K562 (cell line): ENCODE measurements around the gene IDI1. TPM values are rescaled to one million over a fixed set of nuclear protein-coding genes. Genes with fewer than 3 reads are reported as not detected.

Experiments used
- CEBPZ ChIP-seq: fragments of 150-350 bp; IDR thresholded peaks from 2 replicates; pipeline ENCODE4 v1.6.1; 2014; ENCODE audit warnings: low read depth, mild to moderate bottlenecking, low read length, borderline replicate concordance
- CTBP1 ChIP-seq: fragments of 450-650 bp; IDR thresholded peaks from 2 replicates; pipeline ENCODE4 v1.6.1; 2016; ENCODE audit warnings: borderline replicate concordance
- ETV5 ChIP-seq: sonication (generic); formaldehyde crosslinking; IDR thresholded peaks from 2 replicates; pipeline ENCODE4 v1.4.0; 2020; ENCODE audit warnings: low read depth, mild to moderate bottlenecking, missing genetic modification reagents
- GTF3C2 ChIP-seq: IDR thresholded peaks from 3 replicates; pipeline ENCODE4 v1.6.1; 2011; ENCODE audit warnings: borderline replicate concordance, mild to moderate bottlenecking, moderate library complexity; ENCODE audit not compliant: insufficient read length; ENCODE audit errors: extremely low read depth
- HNRNPL ChIP-seq: fragments of 200-400 bp; formaldehyde crosslinking; IDR thresholded peaks from 2 replicates; pipeline ENCODE4 v1.6.1; 2017; ENCODE audit warnings: low read depth, mild to moderate bottlenecking, low read length
- KHSRP ChIP-seq: fragments of 450-650 bp; IDR thresholded peaks from 2 replicates; pipeline ENCODE4 v1.6.1; 2017
- MTA2 ChIP-seq: fragments of 450-650 bp; IDR thresholded peaks from 2 replicates; pipeline ENCODE4 v1.6.1; 2016; ENCODE audit warnings: low read depth
- MXD1 ChIP-seq: fragments of 250-450 bp; sonication (Bioruptor Pico); IDR thresholded peaks from 2 replicates; pipeline ENCODE4 v1.8.0; 2021; ENCODE audit warnings: borderline replicate concordance, mild to moderate bottlenecking, moderate library complexity; ENCODE audit not compliant: poor library complexity, severe bottlenecking
- NFATC3 ChIP-seq: fragments of 450-650 bp; IDR thresholded peaks from 2 replicates; pipeline ENCODE4 v1.6.1; 2017; ENCODE audit warnings: mild to moderate bottlenecking
- NFE2 ChIP-seq: IDR thresholded peaks from 2 replicates; pipeline ENCODE4 v1.6.1; 2014; ENCODE audit warnings: antibody characterized with exemption, low read depth
- NFRKB ChIP-seq: fragments of 450-650 bp; IDR thresholded peaks from 2 replicates; pipeline ENCODE4 v1.6.1; 2016; ENCODE audit warnings: low read depth
- NFYB ChIP-seq: IDR thresholded peaks from 2 replicates; pipeline ENCODE4 v1.6.1; 2011; ENCODE audit warnings: mild to moderate bottlenecking, moderate library complexity; ENCODE audit not compliant: insufficient read length; ENCODE audit errors: extremely low read depth
- RBBP5 ChIP-seq: fragments of 200-600 bp; sonication (generic); IDR thresholded peaks from 2 replicates; pipeline ENCODE4 v1.6.1; 2012; ENCODE audit warnings: borderline replicate concordance, mild to moderate bottlenecking, low read length, control low read depth, inconsistent platforms; ENCODE audit not compliant: insufficient read depth, poor library complexity, severe bottlenecking
- TBP ChIP-seq: optimal IDR thresholded peaks from 2 replicates; pipeline ENCODE3; 2011; ENCODE audit warnings: low read depth, low read length, improper control_type of control experiment
- TFAM ChIP-seq: fragments of 250-450 bp; sonication (Bioruptor Pico); conservative IDR thresholded peaks from 2 replicates; pipeline ENCODE4 v1.5.0; 2021; ENCODE audit warnings: mild to moderate bottlenecking, moderate library complexity
- ZNF197 ChIP-seq: fragments of 200-800 bp; sonication (Bioruptor generic); IDR thresholded peaks from 2 replicates; pipeline ENCODE4 v1.6.1; 2016; ENCODE audit warnings: low read depth, missing genetic modification characterization, missing compliant biosample characterization
- ZNF354B ChIP-seq: fragments of 250-450 bp; sonication (Bioruptor Pico); IDR thresholded peaks from 2 replicates; pipeline ENCODE4 v1.4.0; 2020
- polyA plus RNA-seq, 8 experiments: library from polyadenylated mRNA; depleted of rRNA in 4 of 8; stranded (reverse) in 5 of 8; unstranded in 3 of 8; fragments of >200 nt; fragmentation: Nextera tagmentation in 2 of 8; fragmentation: Illumina TruSeq in 1 of 8; extraction: Ambion mirVana in 2 of 8; extraction: Trizol in 1 of 8; gene quantifications; 2 replicates each; pipeline versions ENCODE4 v1.2.1 to v1.2.3, GENCODE V29; 2011 to 2014; ENCODE audit warnings: inconsistent platforms in 1 of 8, missing spikeins in 1 of 8
- total RNA-seq, 7 experiments: library from RNA; depleted of rRNA in 6 of 7; stranded (reverse); fragments of >200 nt in 6 of 7; fragmentation: Illumina TruSeq in 2 of 7; extraction: Trizol in 2 of 7; gene quantifications; 2 replicates each; pipeline versions ENCODE4 v1.2.1 to v1.2.3, GENCODE V29; 2011 to 2021; ENCODE audit warnings: low replicate concordance in 1 of 7
- TF ChIP-seq, protein P1 (sequence below): fragments of 250-450 bp; sonication (Bioruptor Pico); IDR thresholded peaks from 2 replicates; pipeline ENCODE4 v1.9.0; 2021; ENCODE audit warnings: mild to moderate bottlenecking, inconsistent platforms

IDI1 gene
- total and polyA plus RNA-seq, 9 of the 15 experiments (the other 6 are each of a cell fraction or from before 2014, with no cell fraction given) = 70.0 to 265 (median 119) TPM

GRCh38 chr10:1048732-1049424 lies at the start of gene IDI1 (continued):
- TF ChIP-seq NFYB (peak; percentile 79), NFE2 (0 out of 2 replicates have a peak, but pooled peaks have one; percentile 1), HNRNPL (peak; percentile 89; the same call in 1 of the 2 replicates), ZNF197 (CRISPR knock-in tag) (0 out of 2 replicates have a peak, but pooled peaks have one; percentile 24), NFATC3 (0 out of 2 replicates have a peak, but pooled peaks have one; percentile 86), ZNF354B (0 out of 2 replicates have a peak, but pooled peaks have one; percentile 9), GTF3C2 (no peak), ETV5 (peak; percentile 74), MTA2 (no peak), TFAM (CRISPR knock-in tag) (no peak), NFRKB (0 out of 2 replicates have a peak, but pooled peaks have one; percentile 48), CTBP1 (peak; percentile 96), KHSRP (0 out of 2 replicates have a peak, but pooled peaks have one; percentile 42), CEBPZ (no peak), RBBP5 (peak; percentile 31), MXD1 (CRISPR knock-in tag) (no peak), TBP (peak; percentile 85)
- TF ChIP-seq, protein P1, sequence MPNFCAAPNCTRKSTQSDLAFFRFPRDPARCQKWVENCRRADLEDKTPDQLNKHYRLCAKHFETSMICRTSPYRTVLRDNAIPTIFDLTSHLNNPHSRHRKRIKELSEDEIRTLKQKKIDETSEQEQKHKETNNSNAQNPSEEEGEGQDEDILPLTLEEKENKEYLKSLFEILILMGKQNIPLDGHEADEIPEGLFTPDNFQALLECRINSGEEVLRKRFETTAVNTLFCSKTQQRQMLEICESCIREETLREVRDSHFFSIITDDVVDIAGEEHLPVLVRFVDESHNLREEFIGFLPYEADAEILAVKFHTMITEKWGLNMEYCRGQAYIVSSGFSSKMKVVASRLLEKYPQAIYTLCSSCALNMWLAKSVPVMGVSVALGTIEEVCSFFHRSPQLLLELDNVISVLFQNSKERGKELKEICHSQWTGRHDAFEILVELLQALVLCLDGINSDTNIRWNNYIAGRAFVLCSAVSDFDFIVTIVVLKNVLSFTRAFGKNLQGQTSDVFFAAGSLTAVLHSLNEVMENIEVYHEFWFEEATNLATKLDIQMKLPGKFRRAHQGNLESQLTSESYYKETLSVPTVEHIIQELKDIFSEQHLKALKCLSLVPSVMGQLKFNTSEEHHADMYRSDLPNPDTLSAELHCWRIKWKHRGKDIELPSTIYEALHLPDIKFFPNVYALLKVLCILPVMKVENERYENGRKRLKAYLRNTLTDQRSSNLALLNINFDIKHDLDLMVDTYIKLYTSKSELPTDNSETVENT = peak; percentile 41; the same call in 1 of the 2 replicates
